Epithelial cell of proximal tubule (primary cell): ENCODE data around the gene BPIFB4. TPM values are rescaled to one million over a fixed set of nuclear protein-coding genes. Genes with fewer than 3 reads are reported as not detected.
"Not testable (repeated sequence)": the region's sequence is repeated elsewhere in the genome, so short reads cannot be mapped to it uniquely, and the experiment has no call there.

Source experiments
- DNase-seq: peaks from one replicate; pipeline ENCODE4 v3.0.0-alpha.2; 2011; ENCODE audit warnings: low read depth
- H3K4me3 ChIP-seq: 2 replicates; pipeline ENCODE4 v1.5.1; 2011; ENCODE audit warnings: low read depth, mild to moderate bottlenecking, low read length
- total RNA-seq: library from RNA; depleted of rRNA; stranded (reverse); fragments of >200 nt; gene quantifications from 2 replicates; pipeline ENCODE4 v1.2.3, GENCODE V29; 2015
- TF ChIP-seq, protein P1 (sequence below): conservative IDR thresholded peaks from 2 replicates; pipeline ENCODE4 v1.5.1; 2012; ENCODE audit warnings: low read depth, mild to moderate bottlenecking, low read length

BPIFB4 gene
- total RNA-seq, 1 donor from 2014 or later: not detected

DNA sequence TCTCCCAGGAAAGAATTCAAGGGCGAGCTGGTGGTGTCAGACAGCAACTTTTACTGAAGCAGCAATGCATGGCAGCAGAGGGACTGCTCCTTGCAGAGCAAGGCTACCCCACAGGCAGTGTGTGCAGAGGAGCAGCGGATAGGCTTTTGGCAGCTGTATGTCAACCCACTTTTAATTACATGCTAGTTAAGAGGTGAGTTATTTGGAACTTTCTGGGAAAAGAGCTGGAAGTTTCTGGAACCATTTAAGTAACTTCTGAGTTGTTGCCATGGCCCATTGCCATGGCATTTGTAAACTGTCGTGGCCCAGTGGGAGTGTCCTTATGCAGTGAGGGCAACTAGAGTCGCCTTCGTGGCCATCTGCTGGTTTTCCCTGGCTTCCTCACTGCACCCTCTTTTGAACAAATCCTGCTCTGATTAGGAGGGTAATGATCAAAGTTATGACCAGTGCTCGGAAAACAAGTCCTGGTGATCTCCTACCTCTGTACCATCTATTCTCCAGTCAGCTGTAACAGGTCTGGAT, 34.0 kb downstream of the BPIFB4 start:
- TF ChIP-seq, protein P1, sequence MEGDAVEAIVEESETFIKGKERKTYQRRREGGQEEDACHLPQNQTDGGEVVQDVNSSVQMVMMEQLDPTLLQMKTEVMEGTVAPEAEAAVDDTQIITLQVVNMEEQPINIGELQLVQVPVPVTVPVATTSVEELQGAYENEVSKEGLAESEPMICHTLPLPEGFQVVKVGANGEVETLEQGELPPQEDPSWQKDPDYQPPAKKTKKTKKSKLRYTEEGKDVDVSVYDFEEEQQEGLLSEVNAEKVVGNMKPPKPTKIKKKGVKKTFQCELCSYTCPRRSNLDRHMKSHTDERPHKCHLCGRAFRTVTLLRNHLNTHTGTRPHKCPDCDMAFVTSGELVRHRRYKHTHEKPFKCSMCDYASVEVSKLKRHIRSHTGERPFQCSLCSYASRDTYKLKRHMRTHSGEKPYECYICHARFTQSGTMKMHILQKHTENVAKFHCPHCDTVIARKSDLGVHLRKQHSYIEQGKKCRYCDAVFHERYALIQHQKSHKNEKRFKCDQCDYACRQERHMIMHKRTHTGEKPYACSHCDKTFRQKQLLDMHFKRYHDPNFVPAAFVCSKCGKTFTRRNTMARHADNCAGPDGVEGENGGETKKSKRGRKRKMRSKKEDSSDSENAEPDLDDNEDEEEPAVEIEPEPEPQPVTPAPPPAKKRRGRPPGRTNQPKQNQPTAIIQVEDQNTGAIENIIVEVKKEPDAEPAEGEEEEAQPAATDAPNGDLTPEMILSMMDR: no peak
- DNase-seq: no peak
- no peak overlapping the region for H3K4me3 ChIP-seq

DNA sequence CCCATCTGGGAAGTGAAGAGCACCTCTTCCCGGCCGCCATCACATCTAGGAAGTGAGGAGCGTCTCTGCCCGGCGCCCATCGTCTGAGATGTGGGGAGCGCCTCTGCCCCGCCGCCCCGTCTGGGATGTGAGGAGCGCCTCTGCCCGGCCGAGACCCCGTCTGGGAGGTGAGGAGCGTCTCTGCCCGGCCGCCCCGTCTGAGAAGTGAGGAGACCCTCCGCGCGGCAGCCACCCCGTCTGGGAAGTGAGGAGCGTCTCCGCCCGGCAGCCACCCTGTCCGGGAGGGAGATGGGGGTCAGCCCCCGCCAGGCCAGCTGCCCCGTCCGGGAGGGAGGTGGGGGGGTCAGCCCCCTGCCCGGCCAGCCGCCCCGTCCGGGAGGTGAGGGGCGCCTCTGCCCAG, 36.1 kb downstream of the BPIFB4 start:
- DNase-seq, H3K4me3 ChIP-seq: not testable (repeated sequence)

DNA sequence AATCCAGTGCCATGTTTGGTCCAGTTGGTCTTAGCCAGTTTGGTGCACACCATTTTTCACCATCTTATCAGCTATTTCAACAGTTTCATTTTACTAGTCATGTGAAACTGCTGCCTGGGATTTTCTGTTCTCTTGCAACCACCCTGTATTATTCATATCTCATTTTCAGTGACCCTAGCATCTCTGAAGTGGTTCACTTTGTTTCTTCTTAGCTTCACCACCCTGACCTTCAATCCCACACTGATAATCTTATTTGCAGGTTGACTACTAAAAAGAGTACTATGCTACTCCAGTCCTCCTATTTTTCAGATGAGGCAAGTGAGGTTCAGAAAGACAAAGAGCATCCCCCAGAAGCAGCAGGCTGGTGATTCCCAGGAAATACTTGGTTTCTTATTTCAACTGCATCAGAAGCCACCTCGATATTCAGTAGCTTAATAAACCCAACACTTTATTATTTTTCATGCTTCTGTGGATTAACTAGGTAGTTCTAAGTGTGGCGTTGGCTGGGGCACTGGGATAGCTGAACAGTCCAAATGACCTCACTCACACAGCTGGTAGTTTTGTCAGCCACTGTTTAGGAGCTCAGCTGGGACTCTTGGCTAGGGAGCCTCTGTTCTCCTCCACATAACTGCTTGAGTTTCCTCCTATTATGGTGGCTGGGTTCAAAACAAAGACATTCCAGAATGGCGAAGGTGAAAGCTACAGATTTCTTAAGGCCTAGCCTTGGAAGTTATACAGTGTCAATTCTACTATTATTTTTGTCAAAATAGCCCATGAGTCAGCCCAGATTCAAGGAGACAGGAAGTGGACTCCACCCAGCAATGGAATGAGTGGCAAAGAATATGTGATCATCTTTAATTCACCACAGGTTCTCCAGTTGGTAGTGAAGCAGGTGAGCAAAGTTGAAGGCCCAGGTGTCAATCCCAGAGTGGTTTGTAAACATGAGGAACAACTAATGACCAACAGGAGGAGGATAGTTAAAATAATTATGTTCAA, 40.6 kb downstream of the BPIFB4 start:
- TF ChIP-seq, protein P1: no peak
- no peak for DNase-seq
- no peak overlapping the region for H3K4me3 ChIP-seq

DNA sequence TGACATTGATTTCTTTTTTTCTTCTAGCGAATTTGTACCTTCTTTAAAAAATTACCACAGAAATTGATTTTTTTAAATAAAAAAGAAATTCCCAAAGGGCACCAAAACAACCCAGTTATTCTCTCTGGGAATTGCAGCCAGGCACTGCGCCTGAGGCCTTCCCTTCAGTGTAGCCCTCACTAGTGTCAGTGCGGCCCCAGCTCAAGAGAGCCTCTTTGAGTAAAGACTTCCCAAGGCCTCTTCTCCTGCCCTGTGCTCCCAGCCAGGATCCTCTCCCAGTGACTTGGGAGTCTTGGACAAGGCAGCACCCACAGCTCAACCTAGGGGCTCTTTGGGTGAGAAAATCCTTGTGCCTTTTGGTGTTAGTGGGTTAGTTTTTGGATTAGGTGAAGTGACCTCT, 41.5 kb downstream of the BPIFB4 start:
- DNase-seq: no peak
- TF ChIP-seq, protein P1: no peak
- H3K4me3 ChIP-seq: no peak overlapping the region

DNA sequence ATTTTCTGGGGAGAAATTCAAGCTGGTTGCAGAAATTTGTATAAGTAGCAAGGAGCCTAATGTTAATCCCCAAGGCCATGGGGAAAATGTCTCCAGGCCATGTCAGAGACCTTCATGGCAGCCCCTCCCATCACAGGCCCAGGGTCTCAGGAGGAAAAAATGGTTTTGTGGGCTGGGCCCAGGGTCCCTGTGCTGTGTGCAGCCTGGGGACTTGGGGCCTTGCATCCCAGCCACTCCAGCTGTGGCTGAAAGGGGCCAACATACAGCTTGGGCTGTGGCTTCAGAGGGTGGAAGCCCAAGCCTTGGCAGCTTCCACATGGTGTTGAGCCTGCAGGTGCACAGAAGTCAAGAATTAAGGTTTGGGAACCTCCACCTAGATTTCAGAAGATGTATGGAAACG, 42.9 kb downstream of the BPIFB4 start:
- not testable (repeated sequence) for DNase-seq, H3K4me3 ChIP-seq

DNA sequence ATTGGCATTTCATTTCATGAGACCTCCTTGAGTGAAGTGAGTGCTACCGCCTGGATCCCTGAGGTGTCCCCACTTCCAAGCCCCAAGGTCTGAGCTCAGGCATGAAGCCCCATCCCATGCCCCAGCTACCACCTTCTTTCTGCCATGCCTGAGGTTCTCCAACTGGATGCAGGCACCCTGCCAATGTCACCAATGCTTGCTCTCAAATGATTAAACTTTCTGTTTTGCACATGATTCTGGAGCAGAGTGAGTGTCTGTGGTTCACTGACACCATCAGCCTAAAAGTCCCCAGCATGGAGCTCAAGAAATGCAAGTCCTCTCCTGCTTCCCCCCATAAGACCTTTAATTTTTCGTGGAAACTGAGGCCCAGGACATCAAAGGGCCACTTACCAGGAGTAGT, 44.8 kb downstream of the BPIFB4 start:
- DNase-seq: no peak
- TF ChIP-seq, protein P1: no peak
- no peak overlapping the region for H3K4me3 ChIP-seq

DNA sequence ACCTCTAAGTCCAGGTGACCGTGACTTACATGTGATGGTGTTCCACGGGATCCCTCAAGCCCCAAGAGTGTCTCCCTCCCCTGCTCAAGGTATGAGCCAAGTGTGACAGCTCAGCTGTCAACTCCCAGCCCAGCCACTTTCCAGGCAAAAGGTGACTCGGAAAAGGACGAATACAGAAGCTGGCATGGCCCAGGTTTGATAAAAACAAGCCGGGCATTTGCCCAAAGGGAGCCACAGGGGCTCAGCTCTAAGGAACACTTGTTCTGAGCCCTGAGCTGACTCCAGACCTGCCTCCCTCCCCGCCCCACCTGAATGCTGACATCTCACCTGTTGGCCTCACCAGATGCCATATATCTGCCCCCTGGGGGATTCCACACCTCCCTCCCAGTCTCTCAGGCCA, 45.6 kb downstream of the BPIFB4 start:
- no peak overlapping the region for H3K4me3 ChIP-seq
- TF ChIP-seq, protein P1: no peak
- no peak for DNase-seq

DNA sequence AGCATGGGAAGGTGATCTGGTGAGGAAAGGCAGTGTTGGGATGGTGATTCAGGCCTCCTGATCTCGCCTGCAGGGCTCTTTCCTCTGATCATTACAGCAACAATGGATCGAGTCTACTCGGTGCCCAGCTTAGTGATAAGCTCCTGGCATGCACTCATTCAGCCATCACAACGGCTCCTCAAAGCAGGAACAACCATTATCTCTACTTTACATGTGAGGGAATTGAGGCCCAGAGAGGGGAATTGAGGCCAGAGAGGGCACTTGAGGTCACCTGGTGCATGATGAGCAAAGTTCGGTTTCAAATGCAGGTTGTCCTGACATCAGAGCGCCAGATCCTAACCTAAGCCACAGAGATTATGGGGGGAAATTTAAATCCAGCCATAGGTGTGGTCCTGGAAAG, 46.5 kb downstream of the BPIFB4 start:
- TF ChIP-seq, protein P1: no peak
- H3K4me3 ChIP-seq: no peak overlapping the region
- DNase-seq: no peak
